HEK293 (cell line): ENCODE data around the gene RASSF9.
A peak's percentile ranks its signal among the peaks of the same experiment; 100 is the strongest.

Source experiments
- CTCF ChIA-PET: fragments of 350-600 bp; formaldehyde crosslinking; extraction: SDS; loops from one replicate; lab custom pipeline; 2021; ENCODE audit warnings: antibody characterized with exemption; lab: Yijun Ruan, JAX
- POLR2A ChIA-PET: fragments of 300-600 bp; formaldehyde crosslinking; extraction: SDS; loops from one replicate; lab custom pipeline; 2020; ENCODE audit warnings: antibody characterized with exemption, inconsistent platforms; lab: Yijun Ruan, JAX
- H3K27ac ChIP-seq: fragments of 200-500 bp; sonication (Bioruptor generic); 2 replicates; pipeline ENCODE4 v1.5.1; 2014; ENCODE audit warnings: low read depth, low read length, control low read depth, inconsistent platforms; ENCODE audit errors: extremely low read depth
- H3K36me3 ChIP-seq, 2 experiments: fragments of 200-500 bp in 1 of 2; sonication (Bioruptor generic) in 1 of 2; 1 replicate in 1 of 2; 2 replicates in 1 of 2; pipeline ENCODE4 v1.5.1; 2014 to 2017; ENCODE audit warnings: inconsistent platforms in 2 of 2, low read length in 2 of 2; ENCODE audit not compliant: control insufficient read depth in 2 of 2, insufficient read depth in 1 of 2
- H3K4me1 ChIP-seq: fragments of 200-500 bp; sonication (Bioruptor generic); 2 replicates; pipeline ENCODE4 v1.5.1; 2014; ENCODE audit warnings: mild to moderate bottlenecking, low read length, inconsistent platforms; ENCODE audit not compliant: control insufficient read depth, insufficient read depth
- H3K4me3 ChIP-seq: 2 replicates; pipeline ENCODE4 v1.5.1; 2011; ENCODE audit warnings: low read depth, mild to moderate bottlenecking, control low read depth, low read length, moderate library complexity
- H3K9me3 ChIP-seq: fragments of 200-500 bp; sonication (Bioruptor generic); 2 replicates; pipeline ENCODE4 v1.5.1; 2014; ENCODE audit warnings: low read depth, low read length, inconsistent platforms; ENCODE audit not compliant: control insufficient read depth, insufficient read depth
- BCL11A ChIP-seq: fragments of 450-650 bp; formaldehyde crosslinking; IDR thresholded peaks from 2 replicates; pipeline ENCODE4 v1.5.1; 2016; ENCODE audit warnings: low read depth, missing biosample characterization, missing genetic modification characterization
- GFI1B ChIP-seq: fragments of 450-650 bp; formaldehyde crosslinking; IDR thresholded peaks from 2 replicates; pipeline ENCODE4 v1.5.1; 2016; ENCODE audit warnings: missing biosample characterization, missing genetic modification characterization
- GLIS1 ChIP-seq: fragments of 450-650 bp; formaldehyde crosslinking; IDR thresholded peaks from 2 replicates; pipeline ENCODE4 v1.5.1; 2016; ENCODE audit warnings: missing biosample characterization, missing genetic modification characterization
- IKZF3 ChIP-seq: fragments of 450-650 bp; IDR thresholded peaks from 2 replicates; pipeline ENCODE4 v1.5.0; 2018; ENCODE audit warnings: missing biosample characterization, mild to moderate bottlenecking, missing genetic modification characterization, moderate library complexity
- KLF10 ChIP-seq: fragments of 450-650 bp; IDR thresholded peaks from 2 replicates; pipeline ENCODE4 v1.5.1; 2018; ENCODE audit warnings: missing biosample characterization, mild to moderate bottlenecking, missing genetic modification characterization
- OVOL3 ChIP-seq: fragments of 450-650 bp; formaldehyde crosslinking; IDR thresholded peaks from 2 replicates; pipeline ENCODE4 v1.5.1; 2016; ENCODE audit warnings: missing biosample characterization, missing genetic modification characterization
- ZBTB21 ChIP-seq: fragments of 450-650 bp; formaldehyde crosslinking; IDR thresholded peaks from 2 replicates; pipeline ENCODE4 v1.5.1; 2017; ENCODE audit warnings: missing biosample characterization, missing genetic modification characterization
- ZEB2 ChIP-seq: fragments of 450-650 bp; formaldehyde crosslinking; IDR thresholded peaks from 2 replicates; pipeline ENCODE4 v1.5.1; 2016; ENCODE audit warnings: missing biosample characterization, missing genetic modification characterization
- ZFP37 ChIP-seq: fragments of 450-650 bp; formaldehyde crosslinking; IDR thresholded peaks from 2 replicates; pipeline ENCODE4 v1.5.1; 2016; ENCODE audit warnings: missing biosample characterization, missing genetic modification characterization
- ZNF146 ChIP-seq: fragments of 450-650 bp; formaldehyde crosslinking; IDR thresholded peaks from 2 replicates; pipeline ENCODE4 v1.5.1; 2016; ENCODE audit warnings: missing biosample characterization, missing genetic modification characterization
- ZNF169 ChIP-seq: fragments of 450-650 bp; formaldehyde crosslinking; IDR thresholded peaks from 2 replicates; pipeline ENCODE4 v1.5.1; 2016; ENCODE audit warnings: missing biosample characterization, missing genetic modification characterization
- ZNF292 ChIP-seq: fragments of 450-650 bp; formaldehyde crosslinking; IDR thresholded peaks from 2 replicates; pipeline ENCODE4 v1.5.1; 2016; ENCODE audit warnings: low read depth, missing biosample characterization, missing genetic modification characterization, borderline replicate concordance
- ZNF302 ChIP-seq: fragments of 450-650 bp; formaldehyde crosslinking; IDR thresholded peaks from 2 replicates; pipeline ENCODE4 v1.5.1; 2016; ENCODE audit warnings: missing biosample characterization, missing genetic modification characterization, low read depth
- ZNF341 ChIP-seq: fragments of 450-650 bp; formaldehyde crosslinking; IDR thresholded peaks from 2 replicates; pipeline ENCODE4; 2016; ENCODE audit warnings: low read depth, missing biosample characterization, missing genetic modification characterization
- ZNF391 ChIP-seq: fragments of 450-650 bp; formaldehyde crosslinking; IDR thresholded peaks from 2 replicates; pipeline ENCODE4 v1.5.1; 2016; ENCODE audit warnings: low read depth, missing biosample characterization, missing genetic modification characterization, borderline replicate concordance
- ZNF48 ChIP-seq: fragments of 450-650 bp; formaldehyde crosslinking; IDR thresholded peaks from 2 replicates; pipeline ENCODE4 v1.5.1; 2016; ENCODE audit warnings: missing biosample characterization, missing genetic modification characterization
- ZNF514 ChIP-seq: fragments of 450-650 bp; formaldehyde crosslinking; IDR thresholded peaks from 2 replicates; pipeline ENCODE4 v1.5.1; 2016; ENCODE audit warnings: missing biosample characterization, missing genetic modification characterization
- ZNF530 ChIP-seq: fragments of 450-650 bp; formaldehyde crosslinking; IDR thresholded peaks from 2 replicates; pipeline ENCODE4 v1.5.1; 2016; ENCODE audit warnings: low read depth, missing biosample characterization, missing genetic modification characterization
- ZNF544 ChIP-seq: fragments of 450-650 bp; formaldehyde crosslinking; IDR thresholded peaks from 2 replicates; pipeline ENCODE4 v1.5.0; 2017; ENCODE audit warnings: missing biosample characterization, missing genetic modification characterization
- ZNF658 ChIP-seq: fragments of 450-650 bp; formaldehyde crosslinking; IDR thresholded peaks from 2 replicates; pipeline ENCODE4; 2016; ENCODE audit warnings: missing biosample characterization, missing genetic modification characterization
- ZNF791 ChIP-seq: fragments of 450-650 bp; formaldehyde crosslinking; IDR thresholded peaks from 2 replicates; pipeline ENCODE4 v1.5.1; 2016; ENCODE audit warnings: missing biosample characterization, missing genetic modification characterization
- ZNF792 ChIP-seq: fragments of 450-650 bp; formaldehyde crosslinking; IDR thresholded peaks from 2 replicates; pipeline ENCODE4 v1.5.1; 2016; ENCODE audit warnings: missing biosample characterization, missing genetic modification characterization
- ZNF830 ChIP-seq: fragments of 450-650 bp; IDR thresholded peaks from 2 replicates; pipeline ENCODE4 v1.5.0; 2018; ENCODE audit warnings: missing biosample characterization, missing genetic modification characterization, low read depth, mild to moderate bottlenecking, moderate library complexity
- TF ChIP-seq, protein P1 (sequence below): fragments of 450-650 bp; IDR thresholded peaks from 2 replicates; pipeline ENCODE4 v1.5.1; 2018; ENCODE audit warnings: missing biosample characterization, missing genetic modification characterization
- TF ChIP-seq, protein P2 (sequence below): fragments of 450-650 bp; formaldehyde crosslinking; IDR thresholded peaks from 2 replicates; pipeline ENCODE4 v1.5.1; 2017; ENCODE audit warnings: missing biosample characterization, missing genetic modification characterization
- TF ChIP-seq, protein P3 (sequence below): sonication (generic); formaldehyde crosslinking; IDR thresholded peaks from 2 replicates; pipeline ENCODE4 v1.8.1; 2022; ENCODE audit warnings: mild to moderate bottlenecking, moderate library complexity, missing genetic modification reagents
- TF ChIP-seq, protein P4 (sequence below): fragments of 450-650 bp; formaldehyde crosslinking; IDR thresholded peaks from 2 replicates; pipeline ENCODE4 v1.5.1; 2017; ENCODE audit warnings: missing biosample characterization, missing genetic modification characterization
- TF ChIP-seq, protein P5 (sequence below): fragments of 450-650 bp; formaldehyde crosslinking; IDR thresholded peaks from 2 replicates; pipeline ENCODE4 v1.5.1; 2016; ENCODE audit warnings: missing biosample characterization, missing genetic modification characterization

The RASSF9 gene

DNA sequence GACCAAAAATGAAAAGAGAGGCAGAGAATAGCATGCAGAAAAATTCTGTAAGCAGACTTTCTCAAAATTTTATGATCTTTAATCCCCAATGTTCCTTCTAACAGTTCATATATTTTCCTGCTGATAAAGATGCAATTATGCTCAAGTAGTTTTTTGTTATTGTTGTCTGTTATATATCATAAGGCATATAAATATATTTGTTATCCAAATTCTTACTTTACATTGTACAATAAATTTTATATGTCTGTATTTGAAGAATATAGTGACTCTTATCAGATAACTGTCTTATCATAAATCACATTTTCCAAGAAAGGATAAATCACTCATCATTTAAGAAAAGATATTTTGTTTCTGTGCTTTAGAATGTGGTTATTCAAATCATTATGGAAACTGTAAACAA lies 2.6 kb downstream of the RASSF9 start (continued):
- TF ChIP-seq, protein P1, sequence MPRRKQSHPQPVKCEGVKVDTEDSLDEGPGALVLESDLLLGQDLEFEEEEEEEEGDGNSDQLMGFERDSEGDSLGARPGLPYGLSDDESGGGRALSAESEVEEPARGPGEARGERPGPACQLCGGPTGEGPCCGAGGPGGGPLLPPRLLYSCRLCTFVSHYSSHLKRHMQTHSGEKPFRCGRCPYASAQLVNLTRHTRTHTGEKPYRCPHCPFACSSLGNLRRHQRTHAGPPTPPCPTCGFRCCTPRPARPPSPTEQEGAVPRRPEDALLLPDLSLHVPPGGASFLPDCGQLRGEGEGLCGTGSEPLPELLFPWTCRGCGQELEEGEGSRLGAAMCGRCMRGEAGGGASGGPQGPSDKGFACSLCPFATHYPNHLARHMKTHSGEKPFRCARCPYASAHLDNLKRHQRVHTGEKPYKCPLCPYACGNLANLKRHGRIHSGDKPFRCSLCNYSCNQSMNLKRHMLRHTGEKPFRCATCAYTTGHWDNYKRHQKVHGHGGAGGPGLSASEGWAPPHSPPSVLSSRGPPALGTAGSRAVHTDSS (tag by site-specific recombination): no peak
- TF ChIP-seq ZNF544: no peak
- TF ChIP-seq, protein P2, sequence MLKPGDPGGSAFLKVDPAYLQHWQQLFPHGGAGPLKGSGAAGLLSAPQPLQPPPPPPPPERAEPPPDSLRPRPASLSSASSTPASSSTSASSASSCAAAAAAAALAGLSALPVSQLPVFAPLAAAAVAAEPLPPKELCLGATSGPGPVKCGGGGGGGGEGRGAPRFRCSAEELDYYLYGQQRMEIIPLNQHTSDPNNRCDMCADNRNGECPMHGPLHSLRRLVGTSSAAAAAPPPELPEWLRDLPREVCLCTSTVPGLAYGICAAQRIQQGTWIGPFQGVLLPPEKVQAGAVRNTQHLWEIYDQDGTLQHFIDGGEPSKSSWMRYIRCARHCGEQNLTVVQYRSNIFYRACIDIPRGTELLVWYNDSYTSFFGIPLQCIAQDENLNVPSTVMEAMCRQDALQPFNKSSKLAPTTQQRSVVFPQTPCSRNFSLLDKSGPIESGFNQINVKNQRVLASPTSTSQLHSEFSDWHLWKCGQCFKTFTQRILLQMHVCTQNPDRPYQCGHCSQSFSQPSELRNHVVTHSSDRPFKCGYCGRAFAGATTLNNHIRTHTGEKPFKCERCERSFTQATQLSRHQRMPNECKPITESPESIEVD (tag by site-specific recombination): peak; percentile 47; the same call in 1 of the 2 replicates
- TF ChIP-seq ZNF791 (tag by site-specific recombination): no peak
- no peak for TF ChIP-seq ZNF391 (tag by site-specific recombination)
- no peak for TF ChIP-seq ZFP37 (tag by site-specific recombination)
- TF ChIP-seq IKZF3 (tag by site-specific recombination): peak; percentile 51; the same call in 1 of the 2 replicates
- TF ChIP-seq, protein P3, sequence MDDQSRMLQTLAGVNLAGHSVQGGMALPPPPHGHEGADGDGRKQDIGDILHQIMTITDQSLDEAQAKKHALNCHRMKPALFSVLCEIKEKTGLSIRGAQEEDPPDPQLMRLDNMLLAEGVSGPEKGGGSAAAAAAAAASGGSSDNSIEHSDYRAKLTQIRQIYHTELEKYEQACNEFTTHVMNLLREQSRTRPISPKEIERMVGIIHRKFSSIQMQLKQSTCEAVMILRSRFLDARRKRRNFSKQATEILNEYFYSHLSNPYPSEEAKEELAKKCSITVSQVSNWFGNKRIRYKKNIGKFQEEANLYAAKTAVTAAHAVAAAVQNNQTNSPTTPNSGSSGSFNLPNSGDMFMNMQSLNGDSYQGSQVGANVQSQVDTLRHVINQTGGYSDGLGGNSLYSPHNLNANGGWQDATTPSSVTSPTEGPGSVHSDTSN (CRISPR knock-in tag): no peak
- peak; percentile 40; the same call in 1 of the 2 replicates for TF ChIP-seq KLF10 (tag by site-specific recombination)
- TF ChIP-seq, protein P4, sequence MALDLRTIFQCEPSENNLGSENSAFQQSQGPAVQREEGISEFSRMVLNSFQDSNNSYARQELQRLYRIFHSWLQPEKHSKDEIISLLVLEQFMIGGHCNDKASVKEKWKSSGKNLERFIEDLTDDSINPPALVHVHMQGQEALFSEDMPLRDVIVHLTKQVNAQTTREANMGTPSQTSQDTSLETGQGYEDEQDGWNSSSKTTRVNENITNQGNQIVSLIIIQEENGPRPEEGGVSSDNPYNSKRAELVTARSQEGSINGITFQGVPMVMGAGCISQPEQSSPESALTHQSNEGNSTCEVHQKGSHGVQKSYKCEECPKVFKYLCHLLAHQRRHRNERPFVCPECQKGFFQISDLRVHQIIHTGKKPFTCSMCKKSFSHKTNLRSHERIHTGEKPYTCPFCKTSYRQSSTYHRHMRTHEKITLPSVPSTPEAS (tag by site-specific recombination): no peak
- no peak for TF ChIP-seq ZNF514
- no peak for TF ChIP-seq GFI1B (tag by site-specific recombination)
- no peak for TF ChIP-seq ZNF169

DNA sequence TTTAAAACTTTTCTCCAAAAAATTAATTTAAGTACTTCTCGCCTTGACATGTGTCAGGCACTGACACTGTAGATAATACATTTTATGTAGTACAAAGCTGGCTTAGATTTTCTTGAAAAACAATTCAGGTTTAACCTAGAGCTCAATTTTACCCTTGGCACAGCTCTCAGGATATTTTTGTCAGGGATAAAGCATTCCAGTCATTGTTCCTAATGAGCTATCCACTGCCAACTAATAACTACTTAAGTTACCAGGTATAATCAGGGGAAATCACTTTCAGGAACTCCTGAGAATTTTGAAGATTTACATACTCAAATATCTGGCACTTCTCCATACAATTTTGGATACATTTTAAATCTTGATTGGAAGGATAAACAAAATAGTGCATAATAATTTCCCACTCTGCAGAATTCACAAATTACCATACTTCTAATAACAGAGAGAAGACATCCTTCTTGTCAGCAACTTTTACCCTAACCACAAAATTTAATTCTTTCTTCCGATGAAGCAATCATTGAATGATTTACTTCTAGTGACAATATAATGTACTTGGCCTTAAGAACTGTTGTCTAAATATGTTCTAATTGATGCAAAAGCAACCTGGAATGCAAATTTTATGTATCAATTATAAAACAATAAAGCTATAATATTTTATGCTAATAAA lies 4.8 kb downstream of the RASSF9 start:
- H3K4me1 ChIP-seq: peaks cover 50% of the 10 kb centered on the region
- no peak overlapping the region for H3K27ac ChIP-seq
- POLR2A ChIA-PET: no interaction called here
- TF ChIP-seq OVOL3 (tag by site-specific recombination): no peak
- no peak for TF ChIP-seq ZNF146
- no peak for TF ChIP-seq BCL11A (tag by site-specific recombination)
- no peak for TF ChIP-seq ZNF48 (tag by site-specific recombination)
- TF ChIP-seq ZNF792 (tag by site-specific recombination): no peak
- no peak for TF ChIP-seq ZNF658 (tag by site-specific recombination)
- no peak for TF ChIP-seq ZNF514
- no peak for TF ChIP-seq ZNF302 (tag by site-specific recombination)
- TF ChIP-seq ZNF830 (tag by site-specific recombination): no peak
- TF ChIP-seq, protein P1 (tag by site-specific recombination): no peak
- no peak for TF ChIP-seq ZNF530 (tag by site-specific recombination)
- no peak for TF ChIP-seq GLIS1 (tag by site-specific recombination)
- TF ChIP-seq ZNF292 (tag by site-specific recombination): no peak
- TF ChIP-seq ZEB2 (tag by site-specific recombination): no peak
- TF ChIP-seq, protein P5, sequence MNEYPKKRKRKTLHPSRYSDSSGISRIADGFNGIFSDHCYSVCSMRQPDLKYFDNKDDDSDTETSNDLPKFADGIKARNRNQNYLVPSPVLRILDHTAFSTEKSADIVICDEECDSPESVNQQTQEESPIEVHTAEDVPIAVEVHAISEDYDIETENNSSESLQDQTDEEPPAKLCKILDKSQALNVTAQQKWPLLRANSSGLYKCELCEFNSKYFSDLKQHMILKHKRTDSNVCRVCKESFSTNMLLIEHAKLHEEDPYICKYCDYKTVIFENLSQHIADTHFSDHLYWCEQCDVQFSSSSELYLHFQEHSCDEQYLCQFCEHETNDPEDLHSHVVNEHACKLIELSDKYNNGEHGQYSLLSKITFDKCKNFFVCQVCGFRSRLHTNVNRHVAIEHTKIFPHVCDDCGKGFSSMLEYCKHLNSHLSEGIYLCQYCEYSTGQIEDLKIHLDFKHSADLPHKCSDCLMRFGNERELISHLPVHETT (tag by site-specific recombination): no peak
- TF ChIP-seq ZBTB21 (tag by site-specific recombination): no peak
- no peak for TF ChIP-seq ZNF341 (tag by site-specific recombination)
- no peaks in the 10 kb centered on the region for H3K9me3 ChIP-seq
- CTCF ChIA-PET: interaction anchor here (1.1 to 1.2 kb wide), 2 partner anchors 32 to 36 kb away, joined by 4 to 6 read pairs; no protein-coding TSS in a partner anchor
- H3K36me3 ChIP-seq: no peaks in the 10 kb centered on the region
- H3K4me3 ChIP-seq: no peak overlapping the region
